ENCODE results near the gene HTRA2.
A peak's percentile ranks its signal among the peaks of the same experiment; 100 is the strongest.

HTRA2 gene

GRCh38 chr2:74500578-74500946, 29.2 kb upstream of the HTRA2 start:
- DNase-seq (ENCODE audit: low read depth): no peak

GRCh38 chr2:74501335-74502071, 28.2 kb upstream of the HTRA2 start:
- no peak for DNase-seq (ENCODE audit: low read depth)

- no peak for DNase-seq (ENCODE audit: low read depth)
Observed at GRCh38 chr2:74502147-74502719, 27.5 kb upstream of the HTRA2 start.

- no peak for DNase-seq (ENCODE audit: low read depth)
Observed at GRCh38 chr2:74502720-74503505, 26.8 kb upstream of the HTRA2 start.

- no peak for DNase-seq (ENCODE audit: low read depth)
Observed at GRCh38 chr2:74503506-74504475, 25.9 kb upstream of the HTRA2 start.

GRCh38 chr2:74504591-74504990, 25.1 kb upstream of the HTRA2 start:
- DNase-seq (ENCODE audit: low read depth): no peak

- no peak for DNase-seq (ENCODE audit: low read depth)
Observed at GRCh38 chr2:74505448-74506246, 24.1 kb upstream of the HTRA2 start.

- DNase-seq (ENCODE audit: low read depth): peak; percentile 96
Observed at GRCh38 chr2:74507145-74507925, 22.4 kb upstream of the HTRA2 start, which contains the start of gene PCGF1. TSS of gene PCGF1 (minus strand) at chr2:74507695. CDS start at chr2:74507668, 27 bp downstream.

- DNase-seq (ENCODE audit: low read depth): no peak
Observed at GRCh38 chr2:74507926-74508520, 21.7 kb upstream of the HTRA2 start.

GRCh38 chr2:74510272-74510671, 19.5 kb upstream of the HTRA2 start:
- no peak for DNase-seq (ENCODE audit: low read depth)

- no peak for DNase-seq (ENCODE audit: low read depth)
Observed at GRCh38 chr2:74511104-74511989, 18.4 kb upstream of the HTRA2 start.

- DNase-seq (ENCODE audit: low read depth): no peak
Observed at GRCh38 chr2:74512744-74513604, 16.8 kb upstream of the HTRA2 start.

- no peak for DNase-seq (ENCODE audit: low read depth)
Observed at GRCh38 chr2:74513605-74514367, 15.9 kb upstream of the HTRA2 start.

GRCh38 chr2:74514368-74515270, 15.1 kb upstream of the HTRA2 start, which contains the start of gene TLX2:
TSS of gene TLX2 (plus strand) at chr2:74514450. CDS start at chr2:74514807, 357 bp downstream.
- DNase-seq (ENCODE audit: low read depth): no peak

- DNase-seq (ENCODE audit: low read depth): no peak
Observed at GRCh38 chr2:74515271-74515980, 14.3 kb upstream of the HTRA2 start.
